H9 (cell line): Measurements from ENCODE around the gene GALR3. TPM values are rescaled to one million over a fixed set of nuclear protein-coding genes. Genes with fewer than 3 reads are reported as not detected.

Source experiments
- DNase-seq: peaks from one replicate; pipeline ENCODE4 v3.0.0-alpha.2; 2017
- H2AFZ ChIP-seq: one replicate; pipeline ENCODE4 v1.6.1; 2013; ENCODE audit warnings: mild to moderate bottlenecking, low read length, control low read depth, moderate library complexity
- H2AK5ac ChIP-seq: 2 replicates; pipeline ENCODE4 v1.6.1; 2013; ENCODE audit warnings: low read length, control low read depth, mixed read lengths; ENCODE audit not compliant: insufficient read length
- H2BK120ac ChIP-seq: one replicate; pipeline ENCODE4 v1.6.1; 2013; ENCODE audit warnings: low read depth, mild to moderate bottlenecking, low read length, control low read depth, inconsistent platforms; ENCODE audit not compliant: poor library complexity, severe bottlenecking
- H2BK12ac ChIP-seq: 2 replicates; pipeline ENCODE4 v1.6.1; 2013; ENCODE audit warnings: low read length, control low read depth, mixed read lengths, low read depth; ENCODE audit not compliant: insufficient read length
- H2BK15ac ChIP-seq: 2 replicates; pipeline ENCODE4 v1.6.1; 2013; ENCODE audit warnings: low read depth, low read length, control low read depth
- H2BK20ac ChIP-seq: one replicate; pipeline ENCODE4 v1.6.1; 2013; ENCODE audit warnings: low read depth, mild to moderate bottlenecking, low read length, control low read depth, inconsistent platforms; ENCODE audit not compliant: poor library complexity, severe bottlenecking
- H2BK5ac ChIP-seq: 2 replicates; pipeline ENCODE4 v1.6.1; 2013; ENCODE audit warnings: low read length, control low read depth, mixed read lengths; ENCODE audit not compliant: insufficient read length
- H3K14ac ChIP-seq: 2 replicates; pipeline ENCODE4 v1.6.1; 2013; ENCODE audit warnings: low read length, control low read depth; ENCODE audit not compliant: insufficient read depth
- H3K18ac ChIP-seq: 2 replicates; pipeline ENCODE4 v1.6.1; 2013; ENCODE audit warnings: low read depth, mild to moderate bottlenecking, mixed read lengths, low read length, control low read depth; ENCODE audit not compliant: insufficient read length
- H3K23ac ChIP-seq: 2 replicates; pipeline ENCODE4 v1.6.1; 2013; ENCODE audit warnings: low read length, control low read depth, mixed read lengths, low read depth; ENCODE audit not compliant: insufficient read length
- H3K23me2 ChIP-seq: 2 replicates; pipeline ENCODE4 v1.6.1; 2013; ENCODE audit warnings: low read depth, mild to moderate bottlenecking, mixed read lengths, low read length, control low read depth; ENCODE audit not compliant: insufficient read length, poor library complexity, severe bottlenecking
- H3K27ac ChIP-seq: 2 replicates; pipeline ENCODE4 v1.5.1; 2013; ENCODE audit warnings: low read length, control low read depth, mixed read lengths, low read depth; ENCODE audit not compliant: insufficient read length
- H3K27me3 ChIP-seq: 2 replicates; pipeline ENCODE4 v1.6.1; 2013; ENCODE audit warnings: low read length, control low read depth, inconsistent platforms; ENCODE audit not compliant: insufficient read depth
- H3K4ac ChIP-seq: 2 replicates; pipeline ENCODE4 v1.6.1; 2013; ENCODE audit warnings: low read depth, mild to moderate bottlenecking, control low read depth, inconsistent platforms, low read length, moderate library complexity
- H3K4me1 ChIP-seq: 2 replicates; pipeline ENCODE4 v1.6.1; 2013; ENCODE audit warnings: low read length, control low read depth, inconsistent platforms; ENCODE audit not compliant: insufficient read depth
- H3K4me2 ChIP-seq: 2 replicates; pipeline ENCODE4 v1.6.1; 2013; ENCODE audit warnings: low read length, control low read depth, mixed read lengths; ENCODE audit not compliant: insufficient read length, insufficient read depth
- H3K56ac ChIP-seq: 2 replicates; pipeline ENCODE4 v1.6.1; 2013; ENCODE audit warnings: low read depth, mild to moderate bottlenecking, mixed read lengths, low read length, control low read depth; ENCODE audit not compliant: insufficient read length
- H3K79me1 ChIP-seq: 2 replicates; pipeline ENCODE4 v1.6.1; 2013; ENCODE audit warnings: low read depth, mild to moderate bottlenecking, moderate library complexity, low read length, control low read depth, inconsistent platforms; ENCODE audit not compliant: insufficient read depth, poor library complexity, severe bottlenecking
- H3K79me2 ChIP-seq: 2 replicates; pipeline ENCODE4 v1.6.1; 2013; ENCODE audit warnings: low read length, control low read depth, inconsistent platforms; ENCODE audit not compliant: insufficient read depth
- H3K9ac ChIP-seq: 2 replicates; pipeline ENCODE4 v1.6.1; 2013; ENCODE audit warnings: low read length, control low read depth, mixed read lengths; ENCODE audit not compliant: insufficient read length; ENCODE audit errors: extremely low read depth
- H3K9me3 ChIP-seq: one replicate; pipeline ENCODE4 v1.6.1; 2013; ENCODE audit warnings: low read depth, low read length, inconsistent platforms; ENCODE audit not compliant: control insufficient read depth
- H3T11ph ChIP-seq: one replicate; pipeline ENCODE4 v1.6.1; 2013; ENCODE audit warnings: mild to moderate bottlenecking, low read length, control low read depth, inconsistent platforms
- H4K20me1 ChIP-seq: one replicate; pipeline ENCODE4 v1.6.1; 2013; ENCODE audit not compliant: control insufficient read depth, insufficient read length, insufficient read depth
- H4K5ac ChIP-seq: 2 replicates; pipeline ENCODE4 v1.6.1; 2013; ENCODE audit warnings: low read depth, mild to moderate bottlenecking, mixed read lengths, low read length, control low read depth; ENCODE audit not compliant: insufficient read length
- H4K8ac ChIP-seq: replicated peaks from 2 replicates; pipeline ENCODE4 v1.6.1; 2013; ENCODE audit warnings: low read length, control low read depth, mixed read lengths, low read depth; ENCODE audit not compliant: insufficient read length
- H4K91ac ChIP-seq: 2 replicates; pipeline ENCODE4 v1.6.1; 2013; ENCODE audit warnings: low read depth, mild to moderate bottlenecking, moderate library complexity, mixed read lengths, low read length, control low read depth; ENCODE audit not compliant: insufficient read length
- H3K27ac Mint-ChIP-seq, 3 experiments: 2 replicates in 2 of 3; 3 replicates in 1 of 3; pipeline ENCODE4 v1.8.0; 2020 to 2021; ENCODE audit warnings: mixed read lengths in 3 of 3, mild to moderate bottlenecking in 1 of 3, moderate library complexity in 1 of 3
- H3K27me3 Mint-ChIP-seq: 2 replicates; pipeline ENCODE4 v1.8.0; 2021; ENCODE audit warnings: low read depth, mild to moderate bottlenecking, moderate library complexity, mixed read lengths
- H3K36me3 Mint-ChIP-seq, 3 experiments: 2 replicates in 2 of 3; 3 replicates in 1 of 3; pipeline ENCODE4 v1.8.0; 2020 to 2021; ENCODE audit warnings: low read depth in 3 of 3, mixed read lengths in 3 of 3; ENCODE audit not compliant: insufficient read depth in 1 of 3
- H3K4me1 Mint-ChIP-seq, 2 experiments: 2 replicates each; pipeline ENCODE4 v1.8.0; 2020; ENCODE audit warnings: mixed read lengths in 2 of 2
- H3K4me3 Mint-ChIP-seq, 2 experiments: 2 replicates in 1 of 2; 3 replicates in 1 of 2; pipeline ENCODE4 v1.8.0; 2020 to 2021; ENCODE audit warnings: mild to moderate bottlenecking in 2 of 2, mixed read lengths in 2 of 2, moderate library complexity in 1 of 2
- H3K9me3 Mint-ChIP-seq, 2 experiments: 2 replicates in 1 of 2; 3 replicates in 1 of 2; pipeline ENCODE4 v1.8.0; 2020; ENCODE audit warnings: mild to moderate bottlenecking in 2 of 2, mixed read lengths in 2 of 2, moderate library complexity in 1 of 2
- WGBS: extraction: QIAGEN DNeasy Blood & Tissue Kit; methylation state at CpG from one replicate; pipeline ENCODE4 v1.1.7; 2013; ENCODE audit warnings: missing lambda C conversion rate, low lambda C conversion rate, mixed read lengths; ENCODE audit not compliant: insufficient read length; ENCODE audit errors: extremely low coverage; 5-methylcytosine and 5-hydroxymethylcytosine counted together
- total RNA-seq: library from RNA; stranded (reverse); gene quantifications from 2 replicates; pipeline ENCODE4 v1.2.1, GENCODE V29; 2021
- TF ChIP-seq, protein P1 (sequence below): fragments of 200-600 bp; sonication (generic); conservative IDR thresholded peaks from 3 replicates; pipeline ENCODE4 v1.8.0; 2021; ENCODE audit warnings: antibody characterized with exemption, mild to moderate bottlenecking

GALR3 gene
- total RNA-seq, 1 experiment from 2014 or later, result 0.59 TPM

DNA sequence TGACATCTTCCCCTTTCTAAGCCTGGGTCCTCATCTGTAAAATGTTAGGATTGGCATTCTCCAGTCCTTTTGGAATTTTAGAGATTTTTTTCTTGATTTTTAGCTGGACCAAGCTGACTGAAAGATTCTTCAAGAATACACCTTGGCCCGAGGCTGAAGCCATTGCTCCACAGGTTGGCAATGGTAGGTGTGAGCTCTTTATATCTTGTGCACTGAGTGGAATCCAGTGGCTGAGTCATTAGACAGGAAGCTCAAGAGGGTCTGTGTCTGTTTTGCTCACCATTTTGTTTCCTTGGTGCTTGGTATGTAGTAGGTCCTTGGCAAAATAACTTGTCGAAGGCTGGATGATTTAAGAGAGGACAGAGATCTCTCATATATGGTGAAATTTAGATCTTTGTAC is 32.3 kb downstream of the GALR3 start:
- H2AFZ ChIP-seq, result no peak overlapping the region
- no peak overlapping the region for H2BK20ac ChIP-seq
- no peak overlapping the region for H3K18ac ChIP-seq
- no peaks in the 10 kb centered on the region for H3K27me3 ChIP-seq
- H3K9ac ChIP-seq, result no peak overlapping the region
- peak overlapping the region in 1 of 3 experiments; percentile 21; a peak in 1 of 7 replicates for H3K27ac Mint-ChIP-seq
- H4K5ac ChIP-seq, result no peak overlapping the region
- no peak overlapping the region for H3K4ac ChIP-seq
- H3K4me2 ChIP-seq, result no peak overlapping the region
- H3K4me1 Mint-ChIP-seq, result peaks cover 4 to 5% of the 10 kb centered on the region in 2 experiments; a peak in 3 of 4 replicates
- peaks cover 63 to 90% (median 83%) of the 10 kb centered on the region in 3 experiments for H3K36me3 Mint-ChIP-seq
- H3K79me2 ChIP-seq, result peaks cover 2% of the 10 kb centered on the region; the same call in 1 of the 2 replicates
- H3K4me3 Mint-ChIP-seq, result no peak overlapping the region
- no peaks in the 10 kb centered on the region for H4K20me1 ChIP-seq
- H3K79me1 ChIP-seq, result peaks cover 15% of the 10 kb centered on the region
- H3K4me1 ChIP-seq, result no peaks in the 10 kb centered on the region
- no peak overlapping the region for H2BK5ac ChIP-seq
- WGBS, result no CpG with 5 or more reads among the region's 2 CpGs
- no peaks in the 10 kb centered on the region for H3K9me3 Mint-ChIP-seq
- no peak overlapping the region for H3K56ac ChIP-seq
- H4K8ac ChIP-seq, result no peak overlapping the region
- H3K14ac ChIP-seq, result no peak overlapping the region
- no peak overlapping the region for H2AK5ac ChIP-seq
- H2BK120ac ChIP-seq, result no peak overlapping the region
- no peaks in the 10 kb centered on the region for H3K23me2 ChIP-seq
- no peak overlapping the region for H4K91ac ChIP-seq
- DNase-seq, result no peak
- H2BK12ac ChIP-seq, result no peak overlapping the region
- no peak overlapping the region for H3K27ac ChIP-seq
- TF ChIP-seq, protein P1, sequence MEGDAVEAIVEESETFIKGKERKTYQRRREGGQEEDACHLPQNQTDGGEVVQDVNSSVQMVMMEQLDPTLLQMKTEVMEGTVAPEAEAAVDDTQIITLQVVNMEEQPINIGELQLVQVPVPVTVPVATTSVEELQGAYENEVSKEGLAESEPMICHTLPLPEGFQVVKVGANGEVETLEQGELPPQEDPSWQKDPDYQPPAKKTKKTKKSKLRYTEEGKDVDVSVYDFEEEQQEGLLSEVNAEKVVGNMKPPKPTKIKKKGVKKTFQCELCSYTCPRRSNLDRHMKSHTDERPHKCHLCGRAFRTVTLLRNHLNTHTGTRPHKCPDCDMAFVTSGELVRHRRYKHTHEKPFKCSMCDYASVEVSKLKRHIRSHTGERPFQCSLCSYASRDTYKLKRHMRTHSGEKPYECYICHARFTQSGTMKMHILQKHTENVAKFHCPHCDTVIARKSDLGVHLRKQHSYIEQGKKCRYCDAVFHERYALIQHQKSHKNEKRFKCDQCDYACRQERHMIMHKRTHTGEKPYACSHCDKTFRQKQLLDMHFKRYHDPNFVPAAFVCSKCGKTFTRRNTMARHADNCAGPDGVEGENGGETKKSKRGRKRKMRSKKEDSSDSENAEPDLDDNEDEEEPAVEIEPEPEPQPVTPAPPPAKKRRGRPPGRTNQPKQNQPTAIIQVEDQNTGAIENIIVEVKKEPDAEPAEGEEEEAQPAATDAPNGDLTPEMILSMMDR, result no peak
- H3K9me3 ChIP-seq, result no peaks in the 10 kb centered on the region
- H3K27me3 Mint-ChIP-seq, result no peaks in the 10 kb centered on the region; the same call in 1 of the 2 replicates
- H3K23ac ChIP-seq, result no peak overlapping the region
- no peak overlapping the region for H3T11ph ChIP-seq
- H2BK15ac ChIP-seq, result no peak overlapping the region
